Globus pallidus (tissue), 1 donor: ENCODE results near the gene AFDN.
"Not testable (repeated sequence)": the region's sequence is repeated elsewhere in the genome, so short reads cannot be mapped to it uniquely, and the experiment has no call there.

ENCODE experiments used
- DNase-seq: peaks from one replicate; pipeline ENCODE4 v3.0.0-alpha.2; 2015; ENCODE audit warnings: low spot score

Gene AFDN

GRCh38 chr6:168001514-168001913, 174.8 kb downstream of the AFDN start:
- not testable (repeated sequence) for DNase-seq

GRCh38 chr6:168002804-168003203, 176.1 kb downstream of the AFDN start:
- DNase-seq, result no peak

DNA sequence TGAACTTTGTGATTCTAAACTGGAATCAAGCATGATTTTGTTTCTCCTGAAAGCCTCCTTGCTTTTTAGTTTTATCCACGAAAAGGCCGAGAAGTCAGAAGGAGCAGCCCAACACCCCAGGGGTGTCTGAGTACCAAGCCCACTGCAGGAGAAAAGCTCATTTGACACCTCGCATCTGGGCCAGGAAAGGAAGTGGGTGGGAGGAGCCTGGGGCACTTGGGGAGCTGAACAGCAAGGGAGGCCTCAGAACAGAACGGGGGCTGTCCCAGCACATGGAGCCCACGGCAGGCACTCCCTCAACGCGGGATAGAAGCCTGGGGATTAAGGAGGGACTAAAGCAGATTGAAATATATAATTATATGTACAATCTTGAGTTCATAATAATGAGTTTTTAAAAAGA, 177.3 kb downstream of the AFDN start:
- no peak for DNase-seq

GRCh38 chr6:168004945-168005344, 178.2 kb downstream of the AFDN start:
- no peak for DNase-seq

GRCh38 chr6:168005796-168006195, 179.1 kb downstream of the AFDN start:
- DNase-seq, result no peak

- DNase-seq, result no peak
Measured at GRCh38 chr6:168007592-168008338, 181.1 kb downstream of the AFDN start.

DNA sequence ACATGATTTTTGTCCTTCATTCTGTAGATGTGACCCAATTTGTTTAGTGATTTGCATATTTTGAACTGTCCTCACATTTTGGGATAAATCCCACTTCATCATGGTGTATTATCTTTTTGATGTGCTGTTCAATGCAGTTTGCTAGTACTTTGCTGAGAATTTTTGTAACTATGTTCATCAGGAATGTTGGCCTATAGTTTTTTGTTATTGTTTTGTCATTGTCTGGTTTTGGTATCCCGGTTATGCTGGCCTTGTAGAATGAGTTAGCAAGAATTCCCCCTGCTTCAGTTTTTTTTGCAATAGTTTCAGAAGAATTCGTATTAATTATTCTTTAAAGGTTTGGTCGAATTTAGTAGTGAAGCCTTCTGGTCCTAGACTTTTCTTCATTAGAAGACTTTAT, 182.6 kb downstream of the AFDN start:
- no peak for DNase-seq

GRCh38 chr6:168011291-168011690, 184.6 kb downstream of the AFDN start:
- no peak for DNase-seq

- no peak for DNase-seq
Measured at GRCh38 chr6:168012431-168013249, 185.9 kb downstream of the AFDN start.

- DNase-seq, result no peak
Measured at GRCh38 chr6:168013250-168013915, 186.7 kb downstream of the AFDN start.

- DNase-seq, result no peak
Measured at GRCh38 chr6:168014428-168014827, 187.7 kb downstream of the AFDN start.

DNA sequence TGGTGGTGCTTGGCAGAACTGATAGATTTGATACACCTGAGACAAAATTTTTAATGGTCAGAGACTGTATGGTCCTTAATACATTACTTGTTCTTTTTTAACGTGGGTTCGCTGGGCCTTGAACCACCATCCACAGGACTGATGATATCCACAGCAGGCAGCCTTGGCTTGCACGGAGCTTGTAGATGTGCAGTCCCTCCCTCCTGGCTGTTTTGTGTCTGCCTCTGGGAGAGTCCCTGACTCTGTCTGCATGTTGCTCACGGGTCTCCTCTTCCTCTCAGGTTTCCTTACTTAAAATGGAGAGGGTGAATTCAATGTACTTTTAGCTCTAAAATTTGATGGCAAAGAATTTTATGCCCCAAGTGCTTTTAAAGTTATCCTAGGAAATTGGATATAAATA, 188.3 kb downstream of the AFDN start:
- DNase-seq, result no peak

- no peak for DNase-seq
Measured at GRCh38 chr6:168015482-168016175, 188.9 kb downstream of the AFDN start.

- DNase-seq, result no peak
Measured at GRCh38 chr6:168016176-168016620, 189.5 kb downstream of the AFDN start.

- DNase-seq, result no peak
Measured at GRCh38 chr6:168016721-168017525, 190.2 kb downstream of the AFDN start.

DNA sequence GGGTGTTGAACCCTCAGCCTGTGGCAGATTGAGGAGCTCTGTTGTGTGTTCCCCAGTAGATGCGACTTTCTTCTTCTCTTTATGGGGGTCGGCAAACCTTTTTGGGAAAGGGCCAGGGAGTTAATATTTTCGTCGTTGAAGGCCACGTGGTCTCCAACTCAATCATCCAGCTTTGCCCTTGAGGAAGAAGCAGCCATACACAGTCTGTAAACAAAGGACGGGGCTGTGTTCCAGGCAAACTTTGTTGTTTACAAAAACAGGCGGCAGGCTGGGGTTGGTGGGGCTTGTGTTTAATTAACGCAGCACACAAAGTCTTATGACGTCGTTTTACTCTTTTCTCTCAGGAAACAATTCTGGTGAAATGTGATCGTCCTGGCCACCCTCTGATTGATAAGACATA, 190.9 kb downstream of the AFDN start:
- DNase-seq, result peak; percentile 52

GRCh38 chr6:168018664-168019063, 192.0 kb downstream of the AFDN start:
- no peak for DNase-seq

GRCh38 chr6:168020242-168020641, 193.5 kb downstream of the AFDN start:
- DNase-seq, result no peak

- no peak for DNase-seq
Measured at GRCh38 chr6:168021581-168021980, 194.9 kb downstream of the AFDN start.
